Left ventricle myocardium superior (tissue), 1 donor: Measurements from ENCODE around the gene CYBRD1. TPM values are rescaled to one million over a fixed set of nuclear protein-coding genes. Genes with fewer than 3 reads are reported as not detected.

Experiments used
- ATAC-seq: fragments of 200-7000 bp; cut with Tn5 transposase; one replicate; pipeline ENCODE4 v1.9.1; 2020; ENCODE audit warnings: mild to moderate bottlenecking, moderate library complexity
- DNase-seq: peaks from one replicate; pipeline ENCODE4 v3.0.0-alpha.2; 2020
- intact Hi-C: fragments of 100-400 bp; cut with micrococcal nuclease; formaldehyde crosslinking; loops from one replicate; pipeline ENCODE4 v1.11.0; 2022
- total RNA-seq: library from RNA; stranded (reverse); fragmentation: NEBNext Ultra II Directional; extraction: Animal tissue kit (Norgen Biotek cat#: 25700); gene quantifications from one replicate; pipeline ENCODE4 v1.2.1, GENCODE V29; 2021
- donor health status: DM: no; HTN: yes; CAD: no; lungs with severe emphysema.

CYBRD1 gene
- total RNA-seq, 1 donor from 2014 or later, result 55.0 TPM

- DNase-seq (no peak), ATAC-seq (no peak)
- intact Hi-C loops, result no loop called here
Observed at GRCh38 chr2:171545086-171545485, 22.8 kb downstream of the CYBRD1 start.

GRCh38 chr2:171547256-171547655, 25.0 kb downstream of the CYBRD1 start:
- intact Hi-C loops, result no loop called here
- ATAC-seq (no peak), DNase-seq (no peak)

GRCh38 chr2:171547720-171548119, 25.4 kb downstream of the CYBRD1 start:
- DNase-seq (no peak), ATAC-seq (no peak)
- intact Hi-C loops, result no loop called here

- no peak for DNase-seq
- ATAC-seq, result no peak
- intact Hi-C loops, result no loop called here
Observed at GRCh38 chr2:171550613-171551012, 28.3 kb downstream of the CYBRD1 start.

- intact Hi-C loops, result no loop called here
- ATAC-seq, result no peak
Observed at GRCh38 chr2:171551836-171552235, 29.6 kb downstream of the CYBRD1 start.

GRCh38 chr2:171553236-171553635, 31.0 kb downstream of the CYBRD1 start:
- intact Hi-C loops, result no loop called here
- DNase-seq (no peak), ATAC-seq (no peak)

More at GRCh38 chr2:171551836-171552235, 29.6 kb downstream of the CYBRD1 start:
- DNase-seq, result no peak

GRCh38 chr2:171553858-171554257, 31.6 kb downstream of the CYBRD1 start:
- DNase-seq, result no peak

GRCh38 chr2:171554991-171555615, 32.8 kb downstream of the CYBRD1 start:
- ATAC-seq (no peak), DNase-seq (no peak)
- intact Hi-C loops, result no loop called here

More at GRCh38 chr2:171553858-171554257, 31.6 kb downstream of the CYBRD1 start:
- intact Hi-C loops, result no loop called here
- no peak for ATAC-seq

- intact Hi-C loops, result no loop called here
- ATAC-seq (no peak), DNase-seq (no peak)
Observed at GRCh38 chr2:171557363-171557762, 35.1 kb downstream of the CYBRD1 start.

- no peak for ATAC-seq
- intact Hi-C loops, result no loop called here
- no peak for DNase-seq
Observed at GRCh38 chr2:171563301-171563700, 41.0 kb downstream of the CYBRD1 start.

GRCh38 chr2:171564463-171564862, 42.2 kb downstream of the CYBRD1 start:
- intact Hi-C loops, result no loop called here
- no peak for DNase-seq
- no peak for ATAC-seq

- DNase-seq (no peak), ATAC-seq (no peak)
- intact Hi-C loops, result no loop called here
Observed at GRCh38 chr2:171566057-171566456, 43.8 kb downstream of the CYBRD1 start.

GRCh38 chr2:171566753-171567152, 44.5 kb downstream of the CYBRD1 start:
- intact Hi-C loops, result no loop called here
- ATAC-seq (no peak), DNase-seq (no peak)

- ATAC-seq, result no peak
- no peak for DNase-seq
- intact Hi-C loops, result no loop called here
Observed at GRCh38 chr2:171568089-171568488, 45.8 kb downstream of the CYBRD1 start.

GRCh38 chr2:171571721-171572120, 49.4 kb downstream of the CYBRD1 start:
- intact Hi-C loops, result no loop called here
- DNase-seq (no peak), ATAC-seq (no peak)

GRCh38 chr2:171574149-171574795, 52.0 kb downstream of the CYBRD1 start:
- ATAC-seq, result peak; percentile 95
- intact Hi-C loops, result no loop called here

GRCh38 chr2:171575606-171576005, 53.3 kb downstream of the CYBRD1 start:
- ATAC-seq, result no peak
- intact Hi-C loops, result no loop called here

More at GRCh38 chr2:171574149-171574795, 52.0 kb downstream of the CYBRD1 start:
- DNase-seq, result peak; percentile 89

GRCh38 chr2:171578127-171578803, 56.0 kb downstream of the CYBRD1 start:
- no peak for ATAC-seq
- intact Hi-C loops, result no loop called here
- DNase-seq, result no peak

More at GRCh38 chr2:171575606-171576005, 53.3 kb downstream of the CYBRD1 start:
- DNase-seq, result no peak

- ATAC-seq (no peak), DNase-seq (no peak)
- intact Hi-C loops, result no loop called here
Observed at GRCh38 chr2:171579481-171579880, 57.2 kb downstream of the CYBRD1 start.

- intact Hi-C loops, result no loop called here
- no peak for ATAC-seq
- DNase-seq, result no peak
Observed at GRCh38 chr2:171583566-171583965, 61.3 kb downstream of the CYBRD1 start.
